KOPT-K1 (cell line): ENCODE data around the gene SURF4.
"Not testable (repeated sequence)": the region's sequence is repeated elsewhere in the genome, so short reads cannot be mapped to it uniquely, and the experiment has no call there.

Experiments
- H3K27ac ChIP-seq: fragments of 200-600 bp; sonication (generic); 2 replicates; pipeline ENCODE4 v1.5.1; 2016; ENCODE audit warnings: antibody characterized with exemption, mild to moderate bottlenecking, low read depth, low read length; ENCODE audit not compliant: poor library complexity, severe bottlenecking
- H3K36me3 ChIP-seq: fragments of 200-600 bp; sonication (generic); 2 replicates; pipeline ENCODE4 v1.5.1; 2017; ENCODE audit warnings: antibody characterized with exemption, mild to moderate bottlenecking, low read length, moderate library complexity; ENCODE audit not compliant: insufficient read depth
- H3K9me3 ChIP-seq: fragments of 200-600 bp; sonication (generic); 2 replicates; pipeline ENCODE4 v1.5.1; 2017; ENCODE audit warnings: antibody characterized with exemption, low read length, mild to moderate bottlenecking; ENCODE audit not compliant: insufficient read depth, poor library complexity, severe bottlenecking

Gene SURF4

GRCh38 chr9:133329306-133330156, 46.3 kb downstream of the SURF4 start:
- not testable (repeated sequence) for H3K9me3 ChIP-seq, H3K27ac ChIP-seq
- H3K36me3 ChIP-seq: peaks cover 49% of the 10 kb centered on the region

GRCh38 chr9:133327834-133328484, 47.9 kb downstream of the SURF4 start:
- peaks cover 33% of the 10 kb centered on the region for H3K36me3 ChIP-seq
- no peak overlapping the region for H3K27ac ChIP-seq
- H3K9me3 ChIP-seq: no peaks in the 10 kb centered on the region

- H3K36me3 ChIP-seq: peaks cover 24% of the 10 kb centered on the region
- not testable (repeated sequence) for H3K27ac ChIP-seq, H3K9me3 ChIP-seq
Measured at GRCh38 chr9:133327021-133327420, 48.8 kb downstream of the SURF4 start.

GRCh38 chr9:133323991-133324703, 51.7 kb downstream of the SURF4 start:
- Histone ChIP-seq H3K9me3 (no peaks in the 10 kb centered on the region), H3K36me3 (no peaks in the 10 kb centered on the region), H3K27ac (no peak overlapping the region)

- H3K27ac ChIP-seq: no peak overlapping the region
- no peaks in the 10 kb centered on the region for H3K9me3 ChIP-seq
- H3K36me3 ChIP-seq: no peaks in the 10 kb centered on the region
Measured at GRCh38 chr9:133323211-133323610, 52.6 kb downstream of the SURF4 start.

- Histone ChIP-seq H3K9me3 (no peaks in the 10 kb centered on the region), H3K36me3 (no peaks in the 10 kb centered on the region), H3K27ac (no peak overlapping the region)
Measured at GRCh38 chr9:133322701-133323100, 53.2 kb downstream of the SURF4 start.

GRCh38 chr9:133321411-133321935, 54.4 kb downstream of the SURF4 start:
- Histone ChIP-seq H3K36me3 (no peaks in the 10 kb centered on the region), H3K27ac (no peak overlapping the region), H3K9me3 (no peaks in the 10 kb centered on the region)

- Histone ChIP-seq H3K9me3 (no peaks in the 10 kb centered on the region), H3K27ac (no peak overlapping the region), H3K36me3 (no peaks in the 10 kb centered on the region)
Measured at GRCh38 chr9:133320421-133320881, 55.4 kb downstream of the SURF4 start.

GRCh38 chr9:133317551-133317950, 58.3 kb downstream of the SURF4 start:
- not testable (repeated sequence) for H3K9me3 ChIP-seq, H3K27ac ChIP-seq, H3K36me3 ChIP-seq

GRCh38 chr9:133315997-133316396, 59.9 kb downstream of the SURF4 start:
- Histone ChIP-seq H3K36me3 (no peaks in the 10 kb centered on the region), H3K27ac (no peak overlapping the region), H3K9me3 (no peaks in the 10 kb centered on the region)
